K562 (cell line): ENCODE data around the gene DLAT. TPM values are rescaled to one million over a fixed set of nuclear protein-coding genes. Genes with fewer than 3 reads are reported as not detected.

ENCODE experiments used
- DIDO1 ChIP-seq: fragments of 450-650 bp; IDR thresholded peaks from 2 replicates; pipeline ENCODE4 v1.6.1; 2016; ENCODE audit warnings: low read depth, missing biosample characterization, missing genetic modification characterization
- EHMT2 ChIP-seq: fragments of 450-650 bp; IDR thresholded peaks from 2 replicates; pipeline ENCODE4 v1.6.1; 2018; ENCODE audit warnings: antibody characterized with exemption
- ERF ChIP-seq: fragments of 450-650 bp; formaldehyde crosslinking; IDR thresholded peaks from 2 replicates; pipeline ENCODE4 v1.4.0; 2020; ENCODE audit warnings: mild to moderate bottlenecking, mixed read lengths
- HBP1 ChIP-seq: fragments of 450-650 bp; formaldehyde crosslinking; IDR thresholded peaks from 2 replicates; pipeline ENCODE4 v1.4.0; 2022; ENCODE audit warnings: missing genetic modification characterization
- HCFC1 ChIP-seq: IDR thresholded peaks from 2 replicates; pipeline ENCODE4 v1.6.1; 2012; ENCODE audit warnings: low read depth, low read length, improper control_type of control experiment
- HLTF ChIP-seq: fragments of 450-650 bp; IDR thresholded peaks from 2 replicates; pipeline ENCODE4 v1.6.1; 2016
- NKRF ChIP-seq: fragments of 450-650 bp; IDR thresholded peaks from 2 replicates; pipeline ENCODE4 v1.6.1; 2016; ENCODE audit warnings: borderline replicate concordance
- POLR2A ChIP-seq: fragments of 450-650 bp; conservative IDR thresholded peaks from 2 replicates; pipeline ENCODE4 v1.6.1; 2016
- SFPQ ChIP-seq: fragments of 200-400 bp; formaldehyde crosslinking; IDR thresholded peaks from 2 replicates; pipeline ENCODE4 v1.6.1; 2017; ENCODE audit warnings: mild to moderate bottlenecking, low read depth, low read length, moderate library complexity
- SMARCA5 ChIP-seq: fragments of 450-650 bp; IDR thresholded peaks from 2 replicates; pipeline ENCODE4 v1.6.1; 2016
- SNIP1 ChIP-seq: fragments of 450-650 bp; IDR thresholded peaks from 2 replicates; pipeline ENCODE4 v1.7.1; 2017; ENCODE audit warnings: low read depth, mild to moderate bottlenecking
- TEAD2 ChIP-seq: fragments of 450-650 bp; IDR thresholded peaks from 2 replicates; pipeline ENCODE4 v1.6.1; 2016; ENCODE audit warnings: missing genetic modification characterization, control low read depth, missing compliant biosample characterization
- THRAP3 ChIP-seq: fragments of 450-650 bp; IDR thresholded peaks from 2 replicates; pipeline ENCODE4 v1.6.1; 2016; ENCODE audit warnings: mild to moderate bottlenecking, inconsistent platforms, borderline replicate concordance
- THRB ChIP-seq: fragments of 450-650 bp; formaldehyde crosslinking; conservative IDR thresholded peaks from 2 replicates; pipeline ENCODE4 v1.4.0; 2022; ENCODE audit warnings: mild to moderate bottlenecking, missing genetic modification characterization
- USF1 ChIP-seq: sonication (generic); formaldehyde crosslinking; IDR thresholded peaks from 2 replicates; pipeline ENCODE4 v1.9.0; 2022; ENCODE audit warnings: mild to moderate bottlenecking, missing genetic modification reagents
- USF2 ChIP-seq: sonication (generic); formaldehyde crosslinking; IDR thresholded peaks from 2 replicates; pipeline ENCODE4 v1.5.0; 2020; ENCODE audit warnings: missing genetic modification reagents
- ZBTB12 ChIP-seq: fragments of 250-450 bp; sonication (Bioruptor Pico); IDR thresholded peaks from 2 replicates; pipeline ENCODE4 v1.4.0; 2020
- polyA plus RNA-seq, 8 experiments: library from polyadenylated mRNA; depleted of rRNA in 4 of 8; stranded (reverse) in 5 of 8; unstranded in 3 of 8; fragments of >200 nt; fragmentation: Nextera tagmentation in 2 of 8; fragmentation: Illumina TruSeq in 1 of 8; extraction: Ambion mirVana in 2 of 8; extraction: Trizol in 1 of 8; gene quantifications; 2 replicates each; pipeline versions ENCODE4 v1.2.1 to v1.2.3, GENCODE V29; 2011 to 2014; ENCODE audit warnings: inconsistent platforms in 1 of 8, missing spikeins in 1 of 8
- total RNA-seq, 7 experiments: library from RNA; depleted of rRNA in 6 of 7; stranded (reverse); fragments of >200 nt in 6 of 7; fragmentation: Illumina TruSeq in 2 of 7; extraction: Trizol in 2 of 7; gene quantifications; 2 replicates each; pipeline versions ENCODE4 v1.2.1 to v1.2.3, GENCODE V29; 2011 to 2021; ENCODE audit warnings: low replicate concordance in 1 of 7

Gene DLAT
- total and polyA plus RNA-seq, 9 of the 15 experiments (the other 6 are each of a cell fraction or from before 2014, with no cell fraction given) = 41.7 to 152 (median 105) TPM

GRCh38 chr11:112085822-112086421, 60.7 kb downstream of the DLAT start (continued):
- TF ChIP-seq THRAP3 = peak; percentile 20; the same call in 1 of the 2 replicates
- TF ChIP-seq USF2 (CRISPR knock-in tag) = peak; percentile 70
- no peak for TF ChIP-seq DIDO1 (tag)
- TF ChIP-seq HCFC1 = no peak
- 0 out of 2 replicates have a peak, but pooled peaks have one; percentile 3 for TF ChIP-seq THRB
- no peak for TF ChIP-seq SNIP1
- no peak for TF ChIP-seq ZBTB12 (CRISPR knock-in tag)
- TF ChIP-seq HLTF = no peak
- peak; percentile 73; the same call in 1 of the 2 replicates for TF ChIP-seq NKRF
- no peak for TF ChIP-seq HBP1 (CRISPR knock-in tag)
- TF ChIP-seq TEAD2 (tag) = no peak
- 0 out of 2 replicates have a peak, but pooled peaks have one; percentile 36 for TF ChIP-seq EHMT2
- no peak for TF ChIP-seq ERF (CRISPR knock-in tag)
- no peak for TF ChIP-seq SMARCA5
- TF ChIP-seq POLR2A = no peak
- TF ChIP-seq USF1 (CRISPR knock-in tag) = peak; percentile 88
- TF ChIP-seq SFPQ = no peak
